K562 (cell line): ENCODE results near the gene HNRNPF. TPM values are rescaled to one million over a fixed set of nuclear protein-coding genes. Genes with fewer than 3 reads are reported as not detected.

Experiments
- CBX3 ChIP-seq, 2 experiments: IDR thresholded peaks; 1 replicate in 1 of 2; 2 replicates in 1 of 2; pipeline ENCODE4 v1.6.1; 2012; ENCODE audit warnings: inconsistent platforms in 2 of 2, low read length in 2 of 2, borderline replicate concordance in 1 of 2, control low read depth in 1 of 2
- CCNT2 ChIP-seq: IDR thresholded peaks from 2 replicates; pipeline ENCODE4 v1.6.1; 2011; ENCODE audit warnings: borderline replicate concordance, low read depth, mild to moderate bottlenecking, moderate library complexity, mixed read lengths, low read length; ENCODE audit not compliant: insufficient read length; ENCODE audit errors: extremely low read depth
- CEBPG ChIP-seq, 3 experiments: fragments of 200-800 bp in 1 of 3; sonication (Bioruptor generic) in 1 of 3; sonication (generic) in 1 of 3; formaldehyde crosslinking in 1 of 3; IDR thresholded peaks in 2 of 3; conservative IDR thresholded peaks in 1 of 3; 2 replicates each; pipeline versions ENCODE4 v1.6.1 to v1.8.0; 2016 to 2022; ENCODE audit warnings: missing compliant biosample characterization in 2 of 3, missing genetic modification characterization in 2 of 3, mild to moderate bottlenecking in 1 of 3, missing genetic modification reagents in 1 of 3
- CREB1 ChIP-seq, 2 experiments: sonication (generic) in 1 of 2; formaldehyde crosslinking in 1 of 2; IDR thresholded peaks; 2 replicates each; pipeline versions ENCODE4 v1.6.1 to v1.8.0; 2012 to 2022; ENCODE audit warnings: inconsistent platforms in 1 of 2, mild to moderate bottlenecking in 1 of 2, missing genetic modification reagents in 1 of 2, moderate library complexity in 1 of 2
- EP300 ChIP-seq: IDR thresholded peaks from 2 replicates; pipeline ENCODE4 v1.6.1; 2012; ENCODE audit warnings: low read length, improper control_type of control experiment
- NR1H2 ChIP-seq: sonication (generic); formaldehyde crosslinking; IDR thresholded peaks from 2 replicates; pipeline ENCODE4 v1.4.0; 2020; ENCODE audit warnings: mild to moderate bottlenecking, missing genetic modification reagents
- SMARCA4 ChIP-seq: fragments of 450-650 bp; IDR thresholded peaks from 2 replicates; pipeline ENCODE4 v1.6.1; 2016
- ZFX ChIP-seq: sonication (generic); formaldehyde crosslinking; IDR thresholded peaks from 2 replicates; pipeline ENCODE4 v1.8.0; 2022; ENCODE audit warnings: mild to moderate bottlenecking, missing genetic modification reagents, moderate library complexity
- ZNF589 ChIP-seq: fragments of 200-800 bp; sonication (Bioruptor generic); IDR thresholded peaks from 2 replicates; pipeline ENCODE4 v1.6.1; 2016; ENCODE audit warnings: low read depth, missing genetic modification characterization, missing compliant biosample characterization
- ZNF609 ChIP-seq: sonication (generic); formaldehyde crosslinking; IDR thresholded peaks from 2 replicates; pipeline ENCODE4 v1.8.1; 2023; ENCODE audit warnings: missing genetic modification reagents, mild to moderate bottlenecking, borderline replicate concordance
- polyA plus RNA-seq, 8 experiments: library from polyadenylated mRNA; depleted of rRNA in 4 of 8; stranded (reverse) in 5 of 8; unstranded in 3 of 8; fragments of >200 nt; fragmentation: Nextera tagmentation in 2 of 8; fragmentation: Illumina TruSeq in 1 of 8; extraction: Ambion mirVana in 2 of 8; extraction: Trizol in 1 of 8; gene quantifications; 2 replicates each; pipeline versions ENCODE4 v1.2.1 to v1.2.3, GENCODE V29; 2011 to 2014; ENCODE audit warnings: inconsistent platforms in 1 of 8, missing spikeins in 1 of 8
- total RNA-seq, 7 experiments: library from RNA; depleted of rRNA in 6 of 7; stranded (reverse); fragments of >200 nt in 6 of 7; fragmentation: Illumina TruSeq in 2 of 7; extraction: Trizol in 2 of 7; gene quantifications; 2 replicates each; pipeline versions ENCODE4 v1.2.1 to v1.2.3, GENCODE V29; 2011 to 2021; ENCODE audit warnings: low replicate concordance in 1 of 7
- TF ChIP-seq, protein P1 (sequence below), 2 experiments: fragments of 450-650 bp; formaldehyde crosslinking in 1 of 2; IDR thresholded peaks; 2 replicates each; pipeline versions ENCODE4 v1.4.0 to v1.6.1; 2014 to 2020; ENCODE audit warnings: mild to moderate bottlenecking in 2 of 2, borderline replicate concordance in 1 of 2, low read depth in 1 of 2

Gene HNRNPF
- total and polyA plus RNA-seq, 9 of the 15 experiments (the other 6 are each of a cell fraction or from before 2014, with no cell fraction given) = 192 to 489 (median 416) TPM

DNA sequence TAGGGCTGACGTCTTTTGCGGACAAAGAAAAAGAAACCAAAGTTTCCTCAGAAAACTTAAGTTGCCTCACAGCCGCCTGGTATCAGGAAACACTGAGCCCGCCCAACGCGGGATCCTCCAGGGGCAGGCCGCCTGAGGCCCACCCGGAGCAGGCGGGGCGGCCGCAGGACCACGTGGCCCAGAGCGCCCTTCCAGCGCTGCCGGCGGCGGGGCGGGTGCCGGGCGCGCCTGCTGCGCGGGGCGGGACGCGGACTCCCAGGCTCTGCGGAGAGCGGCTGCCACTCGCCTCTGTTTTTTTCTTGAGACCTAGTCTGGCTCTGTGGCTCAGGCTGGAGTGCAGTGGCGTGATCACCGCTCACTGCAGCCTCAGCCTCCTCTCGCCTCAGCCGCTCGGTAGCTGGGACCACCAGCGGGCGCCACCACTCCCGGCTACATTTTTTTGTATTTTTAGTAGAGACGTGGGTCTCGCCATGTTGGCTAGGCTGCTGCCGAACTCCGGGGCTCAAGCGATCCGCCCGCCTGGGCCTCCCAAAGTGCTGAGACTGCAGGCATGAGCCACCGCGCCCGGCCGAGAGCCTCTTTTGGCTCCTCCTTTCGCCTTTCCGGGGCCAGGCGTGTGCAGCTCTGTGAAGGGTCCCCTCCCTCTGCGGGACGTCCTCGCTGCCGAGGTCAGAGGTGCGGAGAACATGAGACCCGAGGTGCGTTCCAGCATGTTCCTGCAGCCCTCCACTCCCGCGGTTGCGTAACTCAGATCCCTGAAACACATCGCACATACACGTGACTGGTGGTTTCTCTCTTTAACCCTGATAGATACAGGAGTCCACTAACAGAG, 11.6 kb upstream of the HNRNPF start (continued):
- TF ChIP-seq SMARCA4 = peak; percentile 61
- TF ChIP-seq CEBPG (CRISPR knock-in tag; IDR thresholded peaks at IDR 0.05) = peak; percentile 92
- TF ChIP-seq CEBPG (tag; conservative IDR thresholded peaks at IDR 0.05 in 1 of 2, IDR thresholded peaks at IDR 0.05 in 1 of 2) = peak; percentile 91 to 97
- 0 out of 2 replicates have a peak, but pooled peaks have one; percentile 62 for TF ChIP-seq NR1H2 (CRISPR knock-in tag)
- TF ChIP-seq ZNF589 (CRISPR knock-in tag) = no peak
- no peak for TF ChIP-seq CREB1 (IDR thresholded peaks at IDR 0.05)
- no peak for TF ChIP-seq CREB1 (CRISPR knock-in tag; IDR thresholded peaks at IDR 0.05)
- peak; percentile 85 for TF ChIP-seq CCNT2
- TF ChIP-seq, protein P1, sequence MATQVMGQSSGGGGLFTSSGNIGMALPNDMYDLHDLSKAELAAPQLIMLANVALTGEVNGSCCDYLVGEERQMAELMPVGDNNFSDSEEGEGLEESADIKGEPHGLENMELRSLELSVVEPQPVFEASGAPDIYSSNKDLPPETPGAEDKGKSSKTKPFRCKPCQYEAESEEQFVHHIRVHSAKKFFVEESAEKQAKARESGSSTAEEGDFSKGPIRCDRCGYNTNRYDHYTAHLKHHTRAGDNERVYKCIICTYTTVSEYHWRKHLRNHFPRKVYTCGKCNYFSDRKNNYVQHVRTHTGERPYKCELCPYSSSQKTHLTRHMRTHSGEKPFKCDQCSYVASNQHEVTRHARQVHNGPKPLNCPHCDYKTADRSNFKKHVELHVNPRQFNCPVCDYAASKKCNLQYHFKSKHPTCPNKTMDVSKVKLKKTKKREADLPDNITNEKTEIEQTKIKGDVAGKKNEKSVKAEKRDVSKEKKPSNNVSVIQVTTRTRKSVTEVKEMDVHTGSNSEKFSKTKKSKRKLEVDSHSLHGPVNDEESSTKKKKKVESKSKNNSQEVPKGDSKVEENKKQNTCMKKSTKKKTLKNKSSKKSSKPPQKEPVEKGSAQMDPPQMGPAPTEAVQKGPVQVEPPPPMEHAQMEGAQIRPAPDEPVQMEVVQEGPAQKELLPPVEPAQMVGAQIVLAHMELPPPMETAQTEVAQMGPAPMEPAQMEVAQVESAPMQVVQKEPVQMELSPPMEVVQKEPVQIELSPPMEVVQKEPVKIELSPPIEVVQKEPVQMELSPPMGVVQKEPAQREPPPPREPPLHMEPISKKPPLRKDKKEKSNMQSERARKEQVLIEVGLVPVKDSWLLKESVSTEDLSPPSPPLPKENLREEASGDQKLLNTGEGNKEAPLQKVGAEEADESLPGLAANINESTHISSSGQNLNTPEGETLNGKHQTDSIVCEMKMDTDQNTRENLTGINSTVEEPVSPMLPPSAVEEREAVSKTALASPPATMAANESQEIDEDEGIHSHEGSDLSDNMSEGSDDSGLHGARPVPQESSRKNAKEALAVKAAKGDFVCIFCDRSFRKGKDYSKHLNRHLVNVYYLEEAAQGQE (IDR thresholded peaks at IDR 0.05; ENCODE audit: borderline replicate concordance) = peak; percentile 49
- TF ChIP-seq, protein P1 (CRISPR knock-in tag; IDR thresholded peaks at IDR 0.05; ENCODE audit: low read depth) = no peak
- TF ChIP-seq EP300 = no peak; the same call in 1 of the 2 replicates
- no peak for TF ChIP-seq ZNF609 (CRISPR knock-in tag)
- TF ChIP-seq ZFX (CRISPR knock-in tag) = peak; percentile 61
- peak in 1 of 2 experiments; percentile 55; a peak in 1 of 3 replicates for TF ChIP-seq CBX3 (IDR thresholded peaks at IDR 0.05; ENCODE audit: borderline replicate concordance in 1 of 2, low read length in 2 of 2)
